HG03342 (cell line): Measurements from ENCODE around the gene SLC13A5.
"Not testable (repeated sequence)": the region's sequence is repeated elsewhere in the genome, so short reads cannot be mapped to it uniquely, and the experiment has no call there.

Experiments used
- ATAC-seq: cut with Tn5 transposase; IDR thresholded peaks from one replicate; pipeline ENCODE4 v1.9.1; 2021; ENCODE audit warnings: mild to moderate bottlenecking, moderate library complexity; ENCODE audit not compliant: unreplicated experiment

Gene SLC13A5

DNA sequence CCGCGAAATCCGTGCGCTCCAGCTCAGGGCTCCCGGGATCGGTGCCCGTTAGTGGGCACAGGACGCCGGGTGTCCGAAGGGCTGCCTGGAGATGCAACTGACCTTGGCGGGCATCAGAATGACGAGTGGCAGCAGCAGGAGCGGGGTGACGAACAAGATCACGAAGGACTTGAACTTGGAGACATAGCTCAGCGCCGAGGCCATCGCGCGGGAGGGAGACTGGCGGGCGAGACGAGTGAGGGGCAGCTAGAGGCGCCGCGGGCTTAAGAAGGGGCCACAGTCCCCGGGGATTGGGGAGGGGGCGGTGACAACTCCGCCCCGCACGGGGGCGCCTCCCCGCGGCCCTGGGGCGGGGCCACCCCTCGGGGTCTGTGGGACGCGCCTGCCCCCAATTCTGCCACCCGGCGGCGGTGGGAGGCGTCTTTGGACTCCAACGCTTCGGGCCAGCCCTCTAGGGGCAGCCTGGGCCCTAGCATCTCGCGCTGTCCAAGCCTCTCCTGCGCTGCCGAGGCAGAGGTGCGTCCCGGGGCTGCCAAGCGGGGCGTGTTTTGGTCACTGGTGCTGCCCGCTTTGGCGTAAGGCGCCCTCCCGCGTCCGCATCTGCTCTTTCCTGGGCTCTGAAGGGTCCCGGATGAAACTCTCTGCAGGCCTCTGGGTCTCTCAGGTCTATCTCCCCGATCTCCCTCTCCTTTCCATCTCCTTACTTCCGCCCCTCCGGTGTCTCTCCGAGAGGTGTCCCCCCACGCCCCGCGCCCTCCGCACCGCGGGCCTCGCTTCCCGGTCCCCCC, at the start of gene SLC13A5:
Gene SLC13A5 (minus strand): TSS at position 240 of the 788 bp plus-strand sequence. CDS start 36 bp downstream, at position 204.
- ATAC-seq: no peak

DNA sequence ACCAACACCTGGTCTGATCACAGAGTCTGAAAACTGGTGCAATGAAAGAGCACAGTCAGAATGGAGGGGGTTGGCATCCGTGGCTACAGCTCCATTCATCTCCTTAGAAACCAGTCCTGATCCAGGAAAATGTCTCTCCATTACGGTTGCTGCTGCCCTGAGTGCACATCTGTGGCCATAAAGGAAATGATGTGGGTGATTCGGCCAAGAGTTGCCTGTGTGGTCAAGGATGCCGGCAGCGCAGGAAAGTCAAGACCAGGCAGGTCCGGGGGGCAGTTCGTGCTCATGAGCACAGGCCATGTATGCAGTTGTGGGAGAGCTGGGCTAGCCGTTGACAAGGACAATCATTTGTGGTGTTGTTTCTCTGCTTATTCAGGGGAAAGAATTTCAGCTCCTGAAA, 48.6 kb upstream of the SLC13A5 start:
- ATAC-seq: no peak

DNA sequence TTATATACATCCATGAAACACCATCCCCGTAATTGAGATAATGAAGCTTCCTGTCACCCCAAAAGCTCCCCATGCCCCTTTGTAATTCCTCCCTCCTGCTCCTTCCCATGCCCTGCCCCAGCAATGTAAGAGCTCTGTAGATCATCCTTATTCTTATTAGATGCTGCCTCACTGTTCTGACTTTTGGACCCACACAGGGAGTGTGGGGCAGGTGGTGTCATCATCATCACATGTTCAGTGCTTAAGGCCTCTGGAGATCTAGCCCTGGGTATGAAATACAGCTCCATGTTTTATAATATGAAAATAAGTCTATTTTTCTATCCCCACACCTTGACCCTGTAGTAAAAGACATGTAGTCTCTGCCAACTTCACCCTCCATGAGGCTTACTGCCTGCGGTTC, 44.6 kb upstream of the SLC13A5 start:
- no peak for ATAC-seq

DNA sequence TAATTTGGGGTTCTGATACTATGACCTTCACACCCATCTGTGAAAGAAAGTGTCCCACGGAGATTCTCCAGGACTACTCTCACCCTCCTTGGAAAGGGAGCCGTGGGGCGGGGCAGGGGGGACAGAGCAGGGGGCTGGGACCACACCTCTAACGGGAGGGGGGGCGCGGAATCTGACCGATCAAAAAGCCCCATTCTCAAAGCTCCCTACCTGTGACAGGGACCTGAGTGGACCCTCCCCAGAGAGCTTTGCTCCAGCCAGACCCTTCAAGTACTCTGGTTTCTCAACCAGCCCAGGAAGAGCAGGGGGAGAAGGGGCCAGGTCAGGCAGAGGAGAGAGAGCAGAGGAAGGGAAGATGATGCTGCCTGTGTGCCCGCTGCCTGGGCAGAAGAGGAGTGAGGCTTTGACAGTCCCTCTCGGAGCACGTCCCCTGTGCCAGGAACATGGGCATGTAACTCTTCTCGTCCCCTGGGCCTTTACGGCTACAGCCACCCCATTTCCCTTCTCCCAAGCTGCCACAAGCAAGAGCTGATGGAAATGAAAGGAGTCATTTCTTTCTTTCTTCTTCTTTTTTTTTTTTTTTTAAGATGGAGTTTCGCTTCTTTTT, 43.4 kb upstream of the SLC13A5 start:
- no peak for ATAC-seq

DNA sequence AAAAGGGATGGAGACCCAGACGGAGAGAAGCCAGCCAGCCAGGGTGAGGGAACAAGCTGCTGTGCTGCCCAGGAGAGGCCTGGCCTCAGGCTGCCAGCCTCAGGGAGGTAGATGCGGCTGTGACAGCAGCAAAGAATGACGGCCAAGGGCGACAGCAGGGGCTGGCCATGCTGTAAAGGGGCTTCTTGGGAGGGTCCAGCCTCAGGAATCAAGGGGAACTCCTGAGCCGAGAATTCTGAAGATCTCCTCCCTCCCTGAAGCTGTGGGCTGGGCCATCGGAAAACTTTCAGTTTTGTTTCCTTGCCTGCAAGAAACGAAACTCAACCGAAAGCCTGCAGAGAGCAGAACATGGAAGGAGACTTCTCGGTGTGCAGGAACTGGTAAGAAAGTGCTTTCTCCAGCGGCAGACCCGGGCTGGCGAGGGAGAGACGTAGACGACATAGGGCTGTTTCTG, 42.6 kb upstream of the SLC13A5 start, which contains the start of gene XAF1:
Gene XAF1 (plus strand): TSS at position 316 of the 454 bp plus-strand sequence. CDS start 33 bp downstream, at position 349.
- peak; percentile 59 for ATAC-seq

DNA sequence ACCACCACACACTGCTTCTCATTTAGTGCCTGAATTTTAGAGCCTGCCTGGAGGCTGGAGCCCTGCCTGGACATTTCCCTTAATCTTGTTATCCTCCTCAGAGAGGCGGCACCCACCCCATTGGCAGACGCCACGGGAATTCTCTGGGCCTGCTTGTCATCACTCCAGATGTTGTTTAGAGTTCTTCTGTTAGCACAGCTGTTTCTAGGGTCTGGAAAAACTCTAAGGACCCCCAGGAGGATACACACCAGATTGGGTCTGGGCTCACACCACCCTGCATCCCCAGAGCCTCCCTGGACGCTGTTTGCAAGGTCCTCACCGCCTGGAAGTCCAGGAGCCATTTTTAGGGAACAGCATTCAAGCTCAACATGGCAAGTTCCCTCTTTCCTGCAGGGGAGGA, 42.1 kb upstream of the SLC13A5 start:
- ATAC-seq: no peak

DNA sequence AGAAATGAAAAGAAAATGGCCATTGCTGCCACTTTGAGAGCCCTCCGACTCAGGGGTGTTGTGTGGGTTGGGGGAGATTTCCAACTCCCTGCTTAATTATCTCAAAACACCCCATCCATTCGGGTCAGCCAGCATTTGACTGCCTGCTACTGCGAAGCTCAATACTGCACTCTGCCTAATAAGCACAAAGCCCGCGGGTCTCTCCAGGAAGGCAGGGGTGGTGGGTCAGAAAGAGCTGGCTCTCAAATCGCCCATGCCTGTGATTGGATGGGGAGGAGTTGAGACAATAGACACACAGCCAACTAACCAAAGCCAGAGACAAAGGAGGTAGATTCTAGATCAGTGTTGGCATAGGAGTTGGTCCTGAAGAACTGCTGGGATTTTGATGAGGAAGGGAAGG, 40.4 kb upstream of the SLC13A5 start:
- no peak for ATAC-seq

DNA sequence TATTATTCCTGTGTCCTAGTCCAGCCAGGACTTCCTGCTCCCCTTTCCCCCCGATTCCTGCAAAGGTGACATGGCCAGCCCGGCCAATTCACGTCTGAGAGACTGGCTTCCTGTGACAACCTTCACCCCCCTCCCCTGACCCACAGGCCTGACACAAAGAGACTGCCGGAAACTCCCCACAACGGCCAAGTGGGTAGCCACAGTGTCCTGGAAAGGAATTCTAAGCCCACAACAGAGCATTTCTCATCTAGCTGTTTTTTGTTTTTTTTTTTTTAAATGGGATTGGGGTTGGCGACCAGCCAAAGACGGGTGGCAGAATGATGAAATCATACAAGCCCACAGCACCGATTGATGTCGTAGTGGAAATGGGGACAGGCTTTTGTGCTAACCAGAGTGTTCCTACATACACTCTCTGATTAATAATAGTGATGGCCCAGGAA, 39.9 kb upstream of the SLC13A5 start:
- no peak for ATAC-seq

DNA sequence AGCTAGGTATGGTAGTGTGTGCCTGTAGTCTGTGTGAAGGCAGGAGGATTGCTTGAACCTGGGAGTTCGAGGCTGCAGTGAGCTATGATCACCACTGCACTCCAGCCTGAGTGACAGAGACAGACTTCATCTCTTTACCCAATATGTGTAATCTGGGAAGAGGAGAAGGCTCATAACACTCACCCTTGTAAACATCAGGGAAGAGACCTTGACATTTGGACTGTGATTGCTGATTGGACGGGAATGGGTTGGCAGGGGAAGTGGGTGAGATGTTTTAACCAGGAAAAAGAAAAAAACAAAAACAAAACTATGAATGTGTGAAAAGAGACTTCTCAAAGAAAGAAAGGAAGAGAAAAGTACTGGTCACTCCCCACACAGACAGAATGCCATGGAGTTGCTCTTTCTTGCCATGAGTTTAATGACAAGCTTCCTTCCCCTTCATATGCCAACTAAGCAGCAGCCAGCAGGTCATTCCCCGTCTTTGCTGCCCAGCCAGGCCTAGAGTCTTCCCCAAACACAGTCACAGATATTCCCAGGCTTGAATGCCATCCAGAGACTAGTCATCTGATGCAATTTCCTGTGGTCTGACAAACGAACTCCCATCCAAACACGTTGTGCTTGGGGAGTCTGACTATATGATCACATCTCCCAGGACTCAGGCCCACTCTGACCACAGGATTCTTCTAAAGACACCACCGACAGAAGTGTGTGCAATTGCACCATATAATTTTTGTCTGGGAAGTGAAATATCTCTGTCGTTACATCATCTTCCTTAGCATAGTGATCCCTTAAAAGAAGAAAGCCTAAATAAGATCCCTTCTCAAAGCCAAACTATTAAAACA, 39.1 kb upstream of the SLC13A5 start:
- ATAC-seq: no peak

DNA sequence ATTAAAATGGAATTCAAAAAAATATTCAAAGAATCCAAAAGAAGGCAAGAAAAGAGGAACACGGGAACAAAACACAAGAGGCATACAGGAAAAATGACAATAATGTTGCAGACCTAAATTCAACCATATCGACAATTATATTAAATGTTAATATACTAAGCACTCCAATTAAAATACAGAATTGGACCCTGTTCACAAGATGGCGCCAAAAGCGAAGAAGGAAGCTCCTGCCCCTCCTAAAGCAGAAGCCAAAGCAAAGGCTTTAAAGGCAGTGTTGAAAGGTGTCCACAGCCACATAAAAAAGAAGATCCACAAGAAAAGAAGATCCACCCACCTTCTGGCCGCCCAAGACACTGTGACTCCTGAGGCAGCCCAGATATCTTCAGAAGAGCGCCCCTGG, 36.4 kb upstream of the SLC13A5 start:
- no peak for ATAC-seq

DNA sequence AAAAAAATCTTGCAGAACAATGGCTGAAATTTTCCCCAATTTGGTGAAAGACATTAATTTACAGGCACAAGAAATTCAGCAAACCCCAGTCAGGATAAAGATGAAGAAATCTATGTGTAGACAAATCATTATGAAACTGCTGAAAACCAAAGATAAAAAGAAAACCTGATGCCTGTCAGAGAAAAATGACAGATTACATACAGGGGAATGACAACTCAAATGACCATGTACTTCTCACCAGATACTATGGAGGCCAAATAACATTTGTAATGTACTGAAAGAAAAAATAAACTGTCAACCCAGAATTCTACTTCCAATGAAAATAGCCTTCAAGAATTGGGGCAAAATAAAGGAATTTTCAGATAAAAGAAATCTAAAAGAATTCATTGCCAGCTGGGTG, 35.4 kb upstream of the SLC13A5 start:
- ATAC-seq: no peak

DNA sequence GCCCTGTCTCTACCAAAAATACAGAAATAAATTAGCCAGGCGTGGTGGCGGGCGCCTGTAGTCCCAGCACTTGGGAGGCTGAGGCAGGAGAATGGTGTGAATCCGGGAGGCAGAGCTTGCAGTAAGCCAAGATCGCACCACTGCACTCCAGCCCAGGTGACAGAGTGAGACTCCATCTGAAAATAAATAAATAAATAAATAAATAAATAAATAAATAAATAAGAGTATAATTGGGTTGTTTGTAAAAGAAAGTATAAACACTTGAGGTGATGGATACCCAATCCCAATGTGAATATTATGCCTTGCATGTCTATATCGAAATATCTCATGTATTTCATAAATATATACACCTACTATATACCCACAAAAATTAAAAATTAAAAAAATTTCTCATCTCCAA, 33.5 kb upstream of the SLC13A5 start:
- not testable (repeated sequence) for ATAC-seq

DNA sequence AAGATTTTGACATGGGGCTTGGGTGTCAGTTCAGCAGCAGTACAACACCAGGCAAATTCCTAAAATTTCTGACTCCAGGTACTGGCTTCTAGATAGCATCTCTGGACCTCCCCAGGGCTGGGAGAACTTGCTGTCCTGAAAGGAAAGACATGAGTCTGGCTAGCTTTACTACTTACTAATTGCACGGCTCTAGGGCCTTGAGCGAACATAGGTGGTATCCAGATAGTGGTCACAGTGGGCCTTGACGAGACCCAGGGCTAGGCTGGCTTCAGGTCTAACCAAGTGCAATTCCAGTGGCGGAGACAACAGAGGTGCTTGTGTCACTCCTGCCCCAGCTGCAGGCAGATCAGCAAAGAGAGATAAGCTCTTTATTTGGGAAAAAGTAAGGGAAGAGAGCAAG, 16.4 kb upstream of the SLC13A5 start:
- ATAC-seq: no peak

DNA sequence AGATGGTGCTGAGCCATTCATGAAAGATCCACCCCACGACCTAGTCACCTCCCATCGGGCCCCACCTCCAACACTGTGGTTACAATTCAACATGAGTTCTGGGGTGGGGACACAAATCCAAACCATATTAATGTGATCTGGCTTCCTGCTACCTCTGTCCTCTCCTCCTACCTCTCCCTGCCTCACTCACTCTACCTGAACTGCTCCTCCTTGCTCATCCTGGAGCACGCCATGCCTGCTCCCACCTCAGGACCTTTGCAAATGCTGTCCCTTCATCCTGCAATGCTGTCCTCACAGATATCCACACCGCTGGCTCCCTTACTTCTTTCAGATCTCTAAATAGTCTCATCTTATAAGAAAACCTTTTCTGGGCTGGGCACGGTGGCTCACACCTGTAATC, 10.8 kb upstream of the SLC13A5 start:
- ATAC-seq: no peak

DNA sequence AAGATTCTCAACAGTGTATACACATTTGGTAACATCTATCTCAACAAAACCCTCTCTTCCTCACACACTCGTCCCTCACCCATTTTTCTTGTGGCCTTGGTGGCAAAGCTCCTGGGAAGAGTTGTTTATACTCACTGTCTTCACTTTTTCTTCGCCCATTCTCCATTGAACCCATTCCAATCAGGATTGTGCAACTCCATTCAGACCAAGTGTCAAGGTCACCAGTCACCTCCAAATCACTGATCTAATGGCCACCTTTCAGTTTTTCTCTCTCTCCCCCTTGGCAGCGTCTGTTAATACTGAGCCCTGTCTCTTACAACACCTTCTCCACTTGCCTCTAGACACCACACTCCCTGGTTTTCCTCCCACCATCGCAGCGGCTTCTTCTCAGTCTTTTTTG, 8.6 kb upstream of the SLC13A5 start:
- ATAC-seq: no peak

DNA sequence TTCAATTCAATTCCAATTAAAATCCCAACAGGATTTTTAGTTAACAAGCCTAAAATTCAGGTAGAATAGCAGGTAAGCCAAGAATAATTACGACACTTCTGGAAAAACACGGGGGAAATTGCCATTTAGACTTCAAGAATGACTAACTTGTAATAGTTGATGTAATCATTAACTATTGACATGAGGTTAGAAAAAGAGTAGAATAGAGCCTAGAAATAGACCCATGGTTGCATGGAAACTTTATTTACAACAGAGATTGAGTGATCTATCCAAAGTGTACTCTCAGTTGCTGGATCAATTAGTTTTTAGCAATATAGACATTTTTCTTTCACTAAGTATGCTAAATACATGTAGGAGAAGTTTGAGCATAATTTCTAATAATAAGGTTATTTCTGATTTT, 3.6 kb upstream of the SLC13A5 start:
- no peak for ATAC-seq

DNA sequence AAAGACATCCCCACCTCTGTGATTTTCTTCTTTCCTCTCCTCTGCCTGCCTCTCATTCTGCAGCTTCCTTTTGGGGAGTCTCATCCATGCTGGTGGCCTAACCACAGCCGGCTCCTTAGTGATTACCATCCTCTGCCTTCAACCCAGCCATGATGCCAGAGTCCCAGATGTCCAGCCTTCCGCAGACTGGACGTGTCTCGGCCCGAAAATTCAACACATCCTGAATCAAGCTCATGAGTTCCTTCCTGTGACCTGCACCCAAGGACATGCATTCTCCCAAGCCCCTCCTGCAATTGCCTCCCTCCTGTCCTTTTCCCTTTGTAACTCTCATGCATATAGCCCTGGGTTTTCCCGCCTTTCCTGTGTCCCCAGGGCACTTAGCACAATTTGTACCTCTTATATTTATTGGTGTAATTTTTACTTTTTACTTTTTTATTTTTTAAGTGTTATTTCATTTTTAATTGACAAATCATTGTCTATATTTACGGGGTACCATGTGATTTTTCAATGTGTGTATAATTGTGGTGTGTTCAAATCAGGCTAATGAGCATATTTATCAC, 1.2 kb upstream of the SLC13A5 start:
- ATAC-seq: no peak

DNA sequence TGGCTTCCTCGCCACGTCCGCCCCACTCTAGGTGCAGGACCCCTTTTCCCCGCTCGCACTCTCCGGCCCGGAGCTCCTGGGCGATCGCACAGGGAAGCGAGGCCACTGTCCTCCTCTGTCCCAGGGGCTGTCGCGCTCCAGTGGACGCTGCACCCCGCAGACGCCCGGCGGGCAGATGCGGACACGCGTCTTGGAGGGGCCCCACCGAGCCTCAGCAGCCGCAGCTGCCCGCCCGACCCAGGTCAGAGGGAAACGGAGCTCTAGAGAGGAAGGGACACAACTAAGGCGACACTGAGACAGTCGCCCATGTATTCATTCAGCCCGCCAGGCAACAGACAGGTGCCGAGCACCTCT, 726 bp upstream of the SLC13A5 start:
- ATAC-seq: no peak

DNA sequence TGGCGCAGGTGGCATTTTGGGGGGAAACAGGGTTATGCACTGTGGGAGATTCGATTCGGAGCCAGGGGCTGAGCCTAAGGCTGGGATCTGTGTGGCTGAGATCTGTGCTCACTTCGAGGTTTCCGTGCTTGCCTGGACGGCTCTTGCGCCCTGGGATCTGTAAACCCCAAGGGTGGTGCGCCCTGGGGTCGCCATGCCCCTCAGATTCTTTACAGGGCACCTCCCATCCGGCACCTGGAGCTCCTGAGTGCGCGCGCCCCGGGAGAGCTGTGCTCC, 377 bp downstream of the SLC13A5 start:
- no peak for ATAC-seq

DNA sequence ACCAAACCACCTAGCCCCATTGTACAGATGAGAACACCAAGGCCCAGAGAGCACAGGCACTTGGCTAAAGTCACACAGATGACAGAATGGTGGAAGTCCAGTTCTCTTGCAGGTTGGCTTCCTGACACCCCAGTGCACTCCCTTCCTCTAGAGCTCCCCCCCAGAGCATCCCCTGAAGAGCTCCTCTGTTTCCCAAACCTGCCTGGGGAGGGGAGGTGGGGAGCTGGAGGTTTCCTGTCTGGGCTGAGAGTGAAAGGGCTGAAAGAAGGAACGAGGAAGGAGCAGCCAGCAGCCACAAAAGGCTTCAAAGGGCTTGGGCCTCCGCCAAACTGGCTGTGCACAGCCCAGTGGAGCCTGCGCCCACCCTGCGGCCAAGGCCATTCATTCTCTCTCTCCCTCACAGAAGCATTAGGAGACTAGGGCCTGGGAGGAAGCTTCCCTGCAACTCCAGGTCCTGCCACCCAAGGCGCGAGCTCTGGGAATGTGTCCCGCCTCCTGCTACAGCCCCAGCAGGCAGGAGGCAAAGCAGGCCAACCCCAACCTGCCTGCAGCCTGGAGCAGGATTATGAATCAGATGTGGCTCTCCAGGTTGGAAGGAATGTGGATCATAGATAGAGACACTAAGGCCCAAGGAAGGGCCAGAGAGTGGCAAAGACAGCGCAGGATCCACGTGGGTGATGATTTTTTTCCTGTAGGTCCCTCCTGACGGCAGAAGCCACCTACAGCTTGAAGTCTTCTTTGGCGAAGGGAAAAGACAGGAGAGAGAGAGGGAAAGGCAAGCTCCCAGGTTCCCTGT, 913 bp downstream of the SLC13A5 start:
- ATAC-seq: no peak

DNA sequence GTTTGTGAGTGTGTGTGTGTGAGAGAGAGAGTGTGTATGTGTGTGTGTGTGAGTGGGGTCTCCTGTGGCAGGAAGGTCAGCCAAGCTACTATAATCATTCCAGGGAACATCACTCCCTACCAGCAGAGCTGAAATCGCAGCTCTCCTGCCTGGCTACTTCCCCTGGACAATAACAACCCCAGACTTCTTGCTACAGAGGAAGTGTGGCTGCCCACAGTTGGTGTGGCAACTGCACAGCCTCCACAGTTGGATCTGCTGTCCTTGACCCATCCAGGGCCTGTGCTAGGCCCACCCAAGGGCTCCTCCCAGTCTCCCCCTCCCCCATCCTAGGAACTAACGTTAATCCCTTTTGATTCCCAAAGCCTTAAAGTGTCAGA, 1.5 kb downstream of the SLC13A5 start:
- no peak for ATAC-seq
